Measurements from ENCODE around the gene ARHGAP42. TPM values are rescaled to one million over a fixed set of nuclear protein-coding genes. Genes with fewer than 3 reads are reported as not detected.

Gene ARHGAP42
- total RNA-seq, 4 donors from 2014 or later: 28.5 to 52.2 (median 40.4) TPM

- DNase-seq (ENCODE audit: low spot score in 2 of 2): no peak
- Histone ChIP-seq H3K4me3 (no peak overlapping the region), H3K27ac (no peak overlapping the region), H3K36me3 (no peaks in the 10 kb centered on the region), H3K4me1 (no peaks in the 10 kb centered on the region), H3K27me3 (no peaks in the 10 kb centered on the region), H3K9me3 (no peaks in the 10 kb centered on the region)
- TF ChIP-seq CTCF (IDR thresholded peaks at IDR 0.05): no peak
- TF ChIP-seq POLR2A (IDR thresholded peaks at IDR 0.05): no peak
- TF ChIP-seq EP300 (IDR thresholded peaks at IDR 0.05): no peak
- WGBS, 2 donors: 38 to 56% methylated on average over 3 of the region's 3 CpGs
Observed at GRCh38 chr11:100672498-100673033, 14.5 kb upstream of the ARHGAP42 start.

- WGBS, 2 donors: 70 to 77% methylated on average over 1 of the region's 1 CpG
- Histone ChIP-seq H3K9me3 (no peaks in the 10 kb centered on the region), H3K36me3 (no peaks in the 10 kb centered on the region), H3K4me1 (no peaks in the 10 kb centered on the region), H3K27ac (no peak overlapping the region), H3K4me3 (no peak overlapping the region), H3K27me3 (no peaks in the 10 kb centered on the region)
- DNase-seq (ENCODE audit: low spot score in 2 of 2): no peak
- TF ChIP-seq EP300 (IDR thresholded peaks at IDR 0.05) (no peak), POLR2A (IDR thresholded peaks at IDR 0.05) (no peak), CTCF (IDR thresholded peaks at IDR 0.05) (no peak)
Observed at GRCh38 chr11:100673063-100673462, 14.0 kb upstream of the ARHGAP42 start.

GRCh38 chr11:100674212-100674611, 12.9 kb upstream of the ARHGAP42 start:
- H3K36me3 ChIP-seq: no peaks in the 10 kb centered on the region
- H3K4me1 ChIP-seq: no peaks in the 10 kb centered on the region
- DNase-seq (ENCODE audit: low spot score in 2 of 2): no peak
- no peaks in the 10 kb centered on the region for H3K27me3 ChIP-seq
- H3K9me3 ChIP-seq: no peaks in the 10 kb centered on the region
- H3K27ac ChIP-seq: no peak overlapping the region
- H3K4me3 ChIP-seq: no peak overlapping the region
- WGBS, 2 donors: 94 to 96% methylated on average over 7 of the region's 7 CpGs
- TF ChIP-seq CTCF (IDR thresholded peaks at IDR 0.05): no peak
- no peak for TF ChIP-seq EP300 (IDR thresholded peaks at IDR 0.05)
- no peak for TF ChIP-seq POLR2A (IDR thresholded peaks at IDR 0.05)

GRCh38 chr11:100675115-100675650, 11.9 kb upstream of the ARHGAP42 start:
- no peaks in the 10 kb centered on the region for H3K4me1 ChIP-seq
- no peak for TF ChIP-seq CTCF (IDR thresholded peaks at IDR 0.05)
- no peak for TF ChIP-seq POLR2A (IDR thresholded peaks at IDR 0.05)
- TF ChIP-seq EP300 (IDR thresholded peaks at IDR 0.05): no peak
- DNase-seq (ENCODE audit: low spot score in 2 of 2): no peak
- H3K4me3 ChIP-seq: no peak overlapping the region
- H3K9me3 ChIP-seq: no peaks in the 10 kb centered on the region
- H3K27ac ChIP-seq: no peak overlapping the region
- no peaks in the 10 kb centered on the region for H3K27me3 ChIP-seq
- 85 to 89% methylated on average over 4 of the region's 4 CpGs for WGBS, 2 donors
- no peaks in the 10 kb centered on the region for H3K36me3 ChIP-seq

- no peaks in the 10 kb centered on the region for H3K27me3 ChIP-seq
- TF ChIP-seq EP300 (IDR thresholded peaks at IDR 0.05): no peak
- TF ChIP-seq CTCF (IDR thresholded peaks at IDR 0.05): no peak
- TF ChIP-seq POLR2A (IDR thresholded peaks at IDR 0.05): no peak
- WGBS, 2 donors: 91 to 92% methylated on average over 4 of the region's 4 CpGs
- no peaks in the 10 kb centered on the region for H3K9me3 ChIP-seq
- H3K4me1 ChIP-seq: peaks cover 0 to 13% (median 0%) of the 10 kb centered on the region in 4 donors
- no peak overlapping the region for H3K27ac ChIP-seq
- no peaks in the 10 kb centered on the region for H3K36me3 ChIP-seq
- H3K4me3 ChIP-seq: no peak overlapping the region
- no peak for DNase-seq (ENCODE audit: low spot score in 2 of 2)
Observed at GRCh38 chr11:100676901-100677300, 10.2 kb upstream of the ARHGAP42 start.
